HepG2 (cell line): ENCODE results near the gene DHX16. TPM values are rescaled to one million over a fixed set of nuclear protein-coding genes. Genes with fewer than 3 reads are reported as not detected.

Source experiments
- ELF4 ChIP-seq: sonication (generic); formaldehyde crosslinking; IDR thresholded peaks from 2 replicates; pipeline ENCODE4 v1.5.0; 2020; ENCODE audit warnings: missing genetic modification reagents, mild to moderate bottlenecking, moderate library complexity, borderline replicate concordance
- GABPB1 ChIP-seq: IDR thresholded peaks from 2 replicates; pipeline ENCODE4 v1.6.1; 2016; ENCODE audit warnings: mild to moderate bottlenecking, missing genetic modification reagents, moderate library complexity, missing compliant biosample characterization
- NCOA5 ChIP-seq: sonication (generic); formaldehyde crosslinking; IDR thresholded peaks from 2 replicates; pipeline ENCODE4 v1.4.0; 2020; ENCODE audit warnings: missing genetic modification reagents
- NR2C2 ChIP-seq: sonication (generic); formaldehyde crosslinking; IDR thresholded peaks from 2 replicates; pipeline ENCODE4 v1.4.0; 2020; ENCODE audit warnings: missing genetic modification reagents, mild to moderate bottlenecking, moderate library complexity, borderline replicate concordance
- RELA ChIP-seq: sonication (generic); formaldehyde crosslinking; IDR thresholded peaks from 2 replicates; pipeline ENCODE4 v1.4.0; 2020; ENCODE audit warnings: missing genetic modification reagents
- SIN3B ChIP-seq: fragments of 150-350 bp; IDR thresholded peaks from 2 replicates; pipeline ENCODE4 v1.6.1; 2014; ENCODE audit warnings: low read length
- SMARCE1 ChIP-seq: fragments of 450-650 bp; IDR thresholded peaks from 2 replicates; pipeline ENCODE4 v1.6.1; 2017; ENCODE audit warnings: borderline replicate concordance
- SSRP1 ChIP-seq: IDR thresholded peaks from 2 replicates; pipeline ENCODE4 v1.6.1; 2016; ENCODE audit warnings: control low read depth
- TCF7 ChIP-seq: sonication (generic); IDR thresholded peaks from 2 replicates; pipeline ENCODE4 v1.6.1; 2016; ENCODE audit warnings: antibody characterized with exemption, low read depth
- TEAD3 ChIP-seq: optimal IDR thresholded peaks from 2 replicates; pipeline ENCODE3; 2016; ENCODE audit warnings: borderline replicate concordance
- ZNF678 ChIP-seq: sonication (generic); formaldehyde crosslinking; IDR thresholded peaks from 2 replicates; pipeline ENCODE4 v1.4.0; 2020; ENCODE audit warnings: mild to moderate bottlenecking, missing genetic modification reagents
- ZNF709 ChIP-seq: sonication (generic); formaldehyde crosslinking; IDR thresholded peaks from 2 replicates; pipeline ENCODE4 v1.5.0; 2020; ENCODE audit warnings: mild to moderate bottlenecking, missing genetic modification reagents
- polyA plus RNA-seq, 8 experiments: library from polyadenylated mRNA; depleted of rRNA in 3 of 8; stranded (reverse) in 7 of 8; unstranded in 1 of 8; fragments of >200 nt; fragmentation: Illumina TruSeq in 4 of 8; extraction: Trizol in 4 of 8; gene quantifications; 2 replicates each; pipeline versions ENCODE4 v1.2.1 to v1.2.3, GENCODE V29; 2011 to 2016; ENCODE audit warnings: low read depth in 4 of 8, missing spikeins in 1 of 8, mixed read lengths in 1 of 8; ENCODE audit not compliant: insufficient read depth in 1 of 8
- total RNA-seq, 5 experiments: library from RNA; depleted of rRNA; stranded (reverse); fragments of >200 nt; fragmentation: Illumina TruSeq; extraction: Trizol; gene quantifications; 2 replicates each; pipeline ENCODE4 v1.2.3, GENCODE V29; 2016; ENCODE audit warnings: low read depth in 1 of 5
- TF ChIP-seq, protein P1 (sequence below): sonication (generic); formaldehyde crosslinking; IDR thresholded peaks from 2 replicates; pipeline ENCODE4 v1.4.0; 2020; ENCODE audit warnings: missing genetic modification reagents, borderline replicate concordance
- TF ChIP-seq, protein P2 (sequence below): sonication (generic); formaldehyde crosslinking; IDR thresholded peaks from 2 replicates; pipeline ENCODE4 v1.4.0; 2020; ENCODE audit warnings: missing genetic modification reagents, low read depth, mild to moderate bottlenecking, borderline replicate concordance
- TF ChIP-seq, protein P3 (sequence below): sonication (generic); formaldehyde crosslinking; IDR thresholded peaks from 2 replicates; pipeline ENCODE4 v1.5.0; 2020; ENCODE audit warnings: mild to moderate bottlenecking, missing genetic modification reagents
- TF ChIP-seq, protein P4 (sequence below): sonication (generic); formaldehyde crosslinking; IDR thresholded peaks from 2 replicates; pipeline ENCODE4 v1.5.0; 2020; ENCODE audit warnings: missing genetic modification reagents, mild to moderate bottlenecking, borderline replicate concordance
- TF ChIP-seq, protein P5 (sequence below): sonication (generic); formaldehyde crosslinking; IDR thresholded peaks from 2 replicates; pipeline ENCODE4 v1.5.1; 2020; ENCODE audit warnings: mild to moderate bottlenecking, missing genetic modification reagents, borderline replicate concordance
- TF ChIP-seq, protein P6 (sequence below): sonication (generic); formaldehyde crosslinking; IDR thresholded peaks from 2 replicates; pipeline ENCODE4 v1.8.0; 2022; ENCODE audit warnings: missing genetic modification reagents, mild to moderate bottlenecking, borderline replicate concordance

Gene DHX16
- total and polyA plus RNA-seq, 2 of the 13 experiments (the other 11 are each of a cell fraction or from before 2014, with no cell fraction given) = 57.0 to 58.5 TPM

DNA sequence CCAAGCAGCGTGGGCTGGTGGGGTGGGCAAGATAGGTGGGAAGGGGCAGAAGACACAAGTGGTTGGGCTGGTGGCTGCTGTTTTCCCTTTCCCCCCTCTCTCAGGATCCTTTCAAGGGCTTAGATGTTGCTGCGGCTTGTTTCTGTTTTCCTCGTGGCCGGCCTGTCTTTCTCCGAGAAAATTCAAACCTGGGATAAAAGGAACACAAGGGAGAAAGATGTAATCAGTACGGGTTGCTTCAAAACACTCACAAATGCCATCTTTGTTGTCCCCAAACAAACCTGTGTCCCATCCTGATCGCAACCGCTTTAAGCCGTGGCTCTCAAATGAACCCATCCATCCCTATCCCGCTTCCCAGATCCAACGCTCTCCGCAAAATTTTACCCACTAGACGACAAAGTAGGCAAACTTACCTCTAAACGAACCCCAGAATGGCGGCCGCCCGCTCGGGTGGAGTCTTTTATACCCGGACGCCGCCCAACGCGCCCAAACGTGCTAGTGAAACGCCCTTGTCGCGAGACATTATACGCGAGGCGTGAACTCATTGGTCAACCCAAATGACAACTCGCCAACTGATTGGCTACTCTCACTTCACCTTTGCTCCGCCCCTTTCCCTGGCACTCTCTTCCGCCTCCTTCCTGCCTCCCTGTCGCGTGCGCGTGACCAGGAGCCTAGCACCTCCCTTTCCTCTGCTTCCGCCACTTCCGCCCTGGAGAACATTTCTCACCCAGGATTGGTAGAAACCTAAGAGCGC, 55.8 kb downstream of the DHX16 start, which contains the start of gene PPP1R10 (continued):
- TF ChIP-seq, protein P1, sequence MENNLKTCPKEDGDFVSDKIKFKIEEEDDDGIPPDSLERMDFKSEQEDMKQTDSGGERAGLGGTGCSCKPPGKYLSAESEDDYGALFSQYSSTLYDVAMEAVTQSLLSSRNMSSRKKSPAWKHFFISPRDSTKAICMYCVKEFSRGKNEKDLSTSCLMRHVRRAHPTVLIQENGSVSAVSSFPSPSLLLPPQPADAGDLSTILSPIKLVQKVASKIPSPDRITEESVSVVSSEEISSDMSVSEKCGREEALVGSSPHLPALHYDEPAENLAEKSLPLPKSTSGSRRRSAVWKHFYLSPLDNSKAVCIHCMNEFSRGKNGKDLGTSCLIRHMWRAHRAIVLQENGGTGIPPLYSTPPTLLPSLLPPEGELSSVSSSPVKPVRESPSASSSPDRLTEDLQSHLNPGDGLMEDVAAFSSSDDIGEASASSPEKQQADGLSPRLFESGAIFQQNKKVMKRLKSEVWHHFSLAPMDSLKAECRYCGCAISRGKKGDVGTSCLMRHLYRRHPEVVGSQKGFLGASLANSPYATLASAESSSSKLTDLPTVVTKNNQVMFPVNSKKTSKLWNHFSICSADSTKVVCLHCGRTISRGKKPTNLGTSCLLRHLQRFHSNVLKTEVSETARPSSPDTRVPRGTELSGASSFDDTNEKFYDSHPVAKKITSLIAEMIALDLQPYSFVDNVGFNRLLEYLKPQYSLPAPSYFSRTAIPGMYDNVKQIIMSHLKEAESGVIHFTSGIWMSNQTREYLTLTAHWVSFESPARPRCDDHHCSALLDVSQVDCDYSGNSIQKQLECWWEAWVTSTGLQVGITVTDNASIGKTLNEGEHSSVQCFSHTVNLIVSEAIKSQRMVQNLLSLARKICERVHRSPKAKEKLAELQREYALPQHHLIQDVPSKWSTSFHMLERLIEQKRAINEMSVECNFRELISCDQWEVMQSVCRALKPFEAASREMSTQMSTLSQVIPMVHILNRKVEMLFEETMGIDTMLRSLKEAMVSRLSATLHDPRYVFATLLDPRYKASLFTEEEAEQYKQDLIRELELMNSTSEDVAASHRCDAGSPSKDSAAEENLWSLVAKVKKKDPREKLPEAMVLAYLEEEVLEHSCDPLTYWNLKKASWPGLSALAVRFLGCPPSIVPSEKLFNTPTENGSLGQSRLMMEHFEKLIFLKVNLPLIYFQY (CRISPR knock-in tag) = peak; percentile 47
- TF ChIP-seq ELF4 (peak; percentile 99; the same call in 1 of the 2 replicates), SIN3B (peak; percentile 74; the same call in 1 of the 2 replicates), ZNF709 (no peak), SMARCE1 (no peak), GABPB1 (CRISPR knock-in tag) (peak; percentile 95), ZNF678 (no peak), RELA (CRISPR knock-in tag) (0 out of 2 replicates have a peak, but pooled peaks have one; percentile 11), TCF7 (no peak), TEAD3 (CRISPR knock-in tag) (no peak), NR2C2 (CRISPR knock-in tag) (no peak; the same call in 1 of the 2 replicates), NCOA5 (CRISPR knock-in tag) (no peak), SSRP1 (CRISPR knock-in tag) (no peak; the same call in none of the 2 replicates)
- TF ChIP-seq, protein P2, sequence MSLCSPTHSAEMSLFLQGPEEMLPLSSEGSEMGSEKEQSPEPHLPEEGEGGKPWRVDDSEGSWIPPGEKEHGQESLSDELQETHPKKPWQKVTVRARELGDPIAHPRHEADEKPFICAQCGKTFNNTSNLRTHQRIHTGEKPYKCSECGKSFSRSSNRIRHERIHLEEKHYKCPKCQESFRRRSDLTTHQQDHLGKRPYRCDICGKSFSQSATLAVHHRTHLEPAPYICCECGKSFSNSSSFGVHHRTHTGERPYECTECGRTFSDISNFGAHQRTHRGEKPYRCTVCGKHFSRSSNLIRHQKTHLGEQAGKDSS (CRISPR knock-in tag) = no peak
- TF ChIP-seq, protein P3, sequence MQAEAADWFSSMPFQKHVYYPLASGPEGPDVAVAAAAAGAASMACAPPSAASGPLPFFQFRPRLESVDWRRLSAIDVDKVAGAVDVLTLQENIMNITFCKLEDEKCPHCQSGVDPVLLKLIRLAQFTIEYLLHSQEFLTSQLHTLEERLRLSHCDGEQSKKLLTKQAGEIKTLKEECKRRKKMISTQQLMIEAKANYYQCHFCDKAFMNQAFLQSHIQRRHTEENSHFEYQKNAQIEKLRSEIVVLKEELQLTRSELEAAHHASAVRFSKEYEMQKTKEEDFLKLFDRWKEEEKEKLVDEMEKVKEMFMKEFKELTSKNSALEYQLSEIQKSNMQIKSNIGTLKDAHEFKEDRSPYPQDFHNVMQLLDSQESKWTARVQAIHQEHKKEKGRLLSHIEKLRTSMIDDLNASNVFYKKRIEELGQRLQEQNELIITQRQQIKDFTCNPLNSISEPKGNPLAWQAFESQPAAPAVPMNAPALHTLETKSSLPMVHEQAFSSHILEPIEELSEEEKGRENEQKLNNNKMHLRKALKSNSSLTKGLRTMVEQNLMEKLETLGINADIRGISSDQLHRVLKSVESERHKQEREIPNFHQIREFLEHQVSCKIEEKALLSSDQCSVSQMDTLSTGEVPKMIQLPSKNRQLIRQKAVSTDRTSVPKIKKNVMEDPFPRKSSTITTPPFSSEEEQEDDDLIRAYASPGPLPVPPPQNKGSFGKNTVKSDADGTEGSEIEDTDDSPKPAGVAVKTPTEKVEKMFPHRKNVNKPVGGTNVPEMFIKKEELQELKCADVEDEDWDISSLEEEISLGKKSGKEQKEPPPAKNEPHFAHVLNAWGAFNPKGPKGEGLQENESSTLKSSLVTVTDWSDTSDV (CRISPR knock-in tag) = no peak
- TF ChIP-seq, protein P4, sequence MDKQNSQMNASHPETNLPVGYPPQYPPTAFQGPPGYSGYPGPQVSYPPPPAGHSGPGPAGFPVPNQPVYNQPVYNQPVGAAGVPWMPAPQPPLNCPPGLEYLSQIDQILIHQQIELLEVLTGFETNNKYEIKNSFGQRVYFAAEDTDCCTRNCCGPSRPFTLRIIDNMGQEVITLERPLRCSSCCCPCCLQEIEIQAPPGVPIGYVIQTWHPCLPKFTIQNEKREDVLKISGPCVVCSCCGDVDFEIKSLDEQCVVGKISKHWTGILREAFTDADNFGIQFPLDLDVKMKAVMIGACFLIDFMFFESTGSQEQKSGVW = no peak
- TF ChIP-seq, protein P5, sequence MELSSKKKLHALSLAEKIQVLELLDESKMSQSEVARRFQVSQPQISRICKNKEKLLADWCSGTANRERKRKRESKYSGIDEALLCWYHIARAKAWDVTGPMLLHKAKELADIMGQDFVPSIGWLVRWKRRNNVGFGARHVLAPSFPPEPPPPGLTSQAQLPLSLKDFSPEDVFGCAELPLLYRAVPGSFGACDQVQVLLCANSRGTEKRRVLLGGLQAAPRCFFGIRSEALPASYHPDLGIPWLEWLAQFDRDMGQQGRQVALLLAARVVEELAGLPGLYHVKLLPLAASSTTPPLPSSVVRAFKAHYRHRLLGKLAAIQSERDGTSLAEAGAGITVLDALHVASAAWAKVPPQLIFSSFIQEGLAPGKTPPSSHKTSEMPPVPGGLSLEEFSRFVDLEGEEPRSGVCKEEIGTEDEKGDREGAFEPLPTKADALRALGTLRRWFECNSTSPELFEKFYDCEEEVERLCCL = 0 out of 2 replicates have a peak, but pooled peaks have one; percentile 33
- TF ChIP-seq, protein P6, sequence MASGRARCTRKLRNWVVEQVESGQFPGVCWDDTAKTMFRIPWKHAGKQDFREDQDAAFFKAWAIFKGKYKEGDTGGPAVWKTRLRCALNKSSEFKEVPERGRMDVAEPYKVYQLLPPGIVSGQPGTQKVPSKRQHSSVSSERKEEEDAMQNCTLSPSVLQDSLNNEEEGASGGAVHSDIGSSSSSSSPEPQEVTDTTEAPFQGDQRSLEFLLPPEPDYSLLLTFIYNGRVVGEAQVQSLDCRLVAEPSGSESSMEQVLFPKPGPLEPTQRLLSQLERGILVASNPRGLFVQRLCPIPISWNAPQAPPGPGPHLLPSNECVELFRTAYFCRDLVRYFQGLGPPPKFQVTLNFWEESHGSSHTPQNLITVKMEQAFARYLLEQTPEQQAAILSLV = peak; percentile 93
